ENCODE results near the gene TRIM49B.
"Not testable (repeated sequence)": the region's sequence is repeated elsewhere in the genome, so short reads cannot be mapped to it uniquely, and the experiment has no call there.

Gene TRIM49B, protein sequence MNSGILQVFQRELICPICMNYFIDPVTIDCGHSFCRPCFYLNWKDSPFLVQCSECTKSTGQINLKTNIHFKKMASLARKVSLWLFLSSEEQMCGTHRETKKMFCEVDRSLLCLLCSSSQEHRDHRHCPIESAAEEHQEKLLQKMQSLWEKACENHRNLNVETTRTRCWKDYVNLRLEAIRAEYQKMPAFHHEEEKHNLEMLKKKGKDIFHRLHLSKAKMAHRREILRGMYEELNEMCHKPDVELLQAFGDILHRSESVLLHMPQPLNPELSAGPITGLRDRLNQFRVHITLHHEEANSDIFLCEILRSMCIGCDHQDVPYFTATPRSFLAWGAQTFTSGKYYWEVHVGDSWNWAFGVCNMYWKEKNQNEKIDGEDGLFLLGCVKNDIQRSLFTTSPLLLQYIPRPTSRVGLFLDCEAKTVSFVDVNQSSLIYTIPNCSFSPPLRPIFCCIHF

GRCh38 chr11:49028523-49028922 is at the start of gene TRIM49B:
TSS of gene TRIM49B (plus strand) at chr11:49028823. CDS start at chr11:49031600, 2,777 bp downstream.
- DNase-seq (ENCODE audit: low read depth in 1 of 2, low spot score in 1 of 2) = not testable (repeated sequence)

- DNase-seq (ENCODE audit: low read depth in 1 of 2, low spot score in 1 of 2) = not testable (repeated sequence)
Observed at GRCh38 chr11:48983785-48984184, 44.8 kb upstream of the TRIM49B start, which contains the start of gene TRIM51G. TSS of gene TRIM51G (minus strand) at chr11:48983885. CDS start at chr11:48981695, 2,190 bp downstream.

DNA sequence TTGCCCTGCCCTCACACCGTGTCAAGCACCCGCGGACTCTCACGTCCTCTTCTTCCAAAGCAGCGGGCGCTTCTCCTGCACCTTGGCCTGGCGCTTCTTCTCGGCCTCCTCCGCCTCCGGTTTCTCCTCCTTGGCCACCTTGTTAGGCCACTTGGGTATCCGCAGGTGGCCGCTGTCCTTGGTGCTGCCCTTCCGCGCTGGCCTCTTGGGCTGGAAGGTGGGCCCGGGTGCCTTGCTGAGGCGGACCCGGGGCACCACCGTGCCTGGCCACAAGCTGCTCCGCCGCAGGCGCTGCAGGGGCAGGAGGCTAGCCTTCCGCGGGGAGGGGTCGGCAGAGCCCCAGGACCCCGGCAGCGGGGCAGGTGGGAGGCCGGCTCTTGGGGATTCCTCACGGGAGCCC is 19.6 kb downstream of the TRIM49B start:
- DNase-seq (ENCODE audit: low read depth in 1 of 2, low spot score in 1 of 2) = not testable (repeated sequence)

GRCh38 chr11:49049821-49050220 is 21.2 kb downstream of the TRIM49B start:
- not testable (repeated sequence) for DNase-seq (ENCODE audit: low read depth in 1 of 2, low spot score in 1 of 2)

GRCh38 chr11:49059012-49059411 is 30.4 kb downstream of the TRIM49B start, which contains the start of gene TRIM64C:
TSS of gene TRIM64C (minus strand) at chr11:49059112. CDS start at chr11:49059112, 0 bp downstream.
- DNase-seq (ENCODE audit: low read depth in 1 of 2, low spot score in 1 of 2) = not testable (repeated sequence)

- DNase-seq (ENCODE audit: low read depth in 1 of 2, low spot score in 1 of 2) = not testable (repeated sequence)
Observed at GRCh38 chr11:49069897-49070296, 41.3 kb downstream of the TRIM49B start.

Measured in stimulated activated CD4-positive, alpha-beta T cell treated with anti-CD3 and anti-CD28 coated beads, Interleukin-15, amount 100 ng/mL, for 1 hour (primary cell).